Subcutaneous adipose tissue (tissue), 4 donors: ENCODE data around the gene PRSS22. TPM values are rescaled to one million over a fixed set of nuclear protein-coding genes. Genes with fewer than 3 reads are reported as not detected.

Source experiments
- CTCF ChIP-seq: fragments of 450-650 bp; IDR thresholded peaks from one replicate; pipeline ENCODE4 v1.5.1; 2016; ENCODE audit warnings: low read depth, mild to moderate bottlenecking, control low read depth, antibody characterized with exemption, moderate library complexity
- total RNA-seq, 4 donors: library from RNA; depleted of rRNA; stranded (reverse); fragments of >200 nt; gene quantifications; one replicate each; pipeline ENCODE4 v1.1.0, GENCODE V29; 2016

The PRSS22 gene
- total RNA-seq, 4 donors from 2014 or later = 1.5 TPM; not detected in 3

DNA sequence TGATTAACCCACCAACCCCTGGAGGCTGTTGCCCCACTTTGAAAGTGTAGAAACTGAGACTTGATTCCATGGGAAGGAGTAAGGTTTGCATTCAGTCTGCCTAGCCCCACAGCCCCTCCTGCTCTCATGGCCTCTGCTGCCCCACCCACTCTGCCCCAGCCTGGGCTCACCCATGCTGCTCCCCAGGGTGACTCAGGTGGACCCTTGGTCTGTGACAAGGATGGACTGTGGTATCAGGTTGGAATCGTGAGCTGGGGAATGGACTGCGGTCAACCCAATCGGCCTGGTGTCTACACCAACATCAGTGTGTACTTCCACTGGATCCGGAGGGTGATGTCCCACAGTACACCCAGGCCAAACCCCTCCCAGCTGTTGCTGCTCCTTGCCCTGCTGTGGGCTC is 53.2 kb downstream of the PRSS22 start:
- no peak for TF ChIP-seq CTCF

DNA sequence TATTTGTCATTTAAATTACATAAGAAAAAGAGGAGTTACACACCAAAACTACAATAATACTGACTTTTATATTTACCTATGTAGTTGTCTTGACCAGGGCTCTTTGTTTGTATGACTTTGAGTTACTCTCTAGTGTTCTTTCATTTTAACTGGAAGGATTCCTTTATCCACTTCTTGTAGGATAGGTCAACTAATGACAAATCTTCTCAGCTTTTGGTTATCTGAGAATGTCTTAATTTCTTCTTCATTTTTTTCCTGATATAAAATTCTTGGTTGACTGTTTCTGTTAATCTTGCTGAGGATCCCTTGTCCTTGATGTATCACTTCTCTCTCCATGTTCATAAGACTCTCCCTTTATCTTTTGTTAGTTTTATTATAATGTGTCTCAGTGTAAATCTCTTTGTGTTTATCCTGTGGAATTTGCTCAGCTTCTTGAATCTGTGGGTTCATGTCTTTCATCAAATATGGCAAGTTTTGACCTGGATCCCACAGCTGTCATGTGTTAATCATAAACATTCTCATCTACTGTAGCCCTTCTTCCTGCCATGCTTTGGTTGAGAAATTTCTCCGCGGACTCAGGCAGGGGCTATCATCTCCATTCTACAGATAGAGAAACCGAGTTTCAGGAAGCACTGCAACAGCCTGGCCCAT is 54.3 kb downstream of the PRSS22 start:
- no peak for TF ChIP-seq CTCF

Other genes starting within 250 kb of the PRSS22 start
- 10 to 100 TPM; 13.7 to 22.7 (median 21.2) TPM for gene KCTD5, start 175.6 kb downstream of the PRSS22 start, total RNA-seq
- gene PRSS27, start 137.9 kb downstream of the PRSS22 start, total RNA-seq = 1 to 10 TPM in 3 of 4 donors, under 1 TPM in 1; 0.82 to 3.0 (median 1.4) TPM
- gene SRRM2, start 105.5 kb downstream of the PRSS22 start, total RNA-seq = 100 to 1,000 TPM; 245 to 552 (median 404) TPM
- gene ELOB, start 80.9 kb downstream of the PRSS22 start, total RNA-seq = 100 to 1,000 TPM; 264 to 371 (median 280) TPM
- gene PRSS33, start 70.6 kb downstream of the PRSS22 start, total RNA-seq = not detected
- gene PRSS41, start 59.7 kb downstream of the PRSS22 start, total RNA-seq = not detected
- under 1 TPM in 1 of 4 donors, not detected in 3; 0.68 TPM for gene PRSS21, start 40.9 kb downstream of the PRSS22 start, total RNA-seq
- 1 to 10 TPM in 1 of 4 donors, not detected in 3; 3.1 TPM for gene ZG16B, start 27.9 kb downstream of the PRSS22 start, total RNA-seq
- 10 to 100 TPM; 20.5 to 61.4 (median 29.1) TPM for gene FLYWCH2, start 25.0 kb upstream of the PRSS22 start, total RNA-seq
- 10 to 100 TPM; 11.6 to 62.9 (median 18.7) TPM for gene FLYWCH1, start 53.8 kb upstream of the PRSS22 start, total RNA-seq
- gene KREMEN2, start 106.1 kb upstream of the PRSS22 start, total RNA-seq = not detected
- gene PAQR4, start 111.2 kb upstream of the PRSS22 start, total RNA-seq = 1 to 10 TPM; 1.5 to 5.7 (median 3.8) TPM
- 1 to 10 TPM in 3 of 4 donors, not detected in 1; 1.5 to 2.0 (median 1.8) TPM for gene PKMYT1, start 122.3 kb upstream of the PRSS22 start, total RNA-seq
- gene CLDN9, start 154.8 kb upstream of the PRSS22 start, total RNA-seq = 1 to 10 TPM in 1 of 4 donors, not detected in 3; 1.3 TPM
- gene CLDN6, start 160.0 kb upstream of the PRSS22 start, total RNA-seq = not detected
- 10 to 100 TPM in 2 of 4 donors, 1 to 10 TPM in 2; 8.1 to 20.7 (median 13.5) TPM for gene TNFRSF12A, start 162.2 kb upstream of the PRSS22 start, total RNA-seq
- gene HCFC1R1, start 165.8 kb upstream of the PRSS22 start, total RNA-seq = 10 to 100 TPM; 17.8 to 30.9 (median 27.9) TPM
- gene THOC6, start 165.9 kb upstream of the PRSS22 start, total RNA-seq = 10 to 100 TPM; 10.8 to 17.2 (median 13.8) TPM
- gene BICDL2, start 178.8 kb upstream of the PRSS22 start, total RNA-seq = not detected
- gene MMP25, start 188.4 kb upstream of the PRSS22 start, total RNA-seq = under 1 TPM in 1 of 4 donors, not detected in 3; 0.57 TPM
- 10 to 100 TPM in 3 of 4 donors, 1 to 10 TPM in 1; 8.4 to 21.1 (median 13.1) TPM for gene IL32, start 207.5 kb upstream of the PRSS22 start, total RNA-seq
- gene ZSCAN10, start 241.1 kb upstream of the PRSS22 start, total RNA-seq = not detected